AG04450 (cell line): ENCODE data around the gene SLCO6A1. TPM values are rescaled to one million over a fixed set of nuclear protein-coding genes. Genes with fewer than 3 reads are reported as not detected.

Source experiments
- CTCF ChIA-PET: fragments of 300-600, 350-600 bp; formaldehyde crosslinking; extraction: SDS; loops from one replicate; lab custom pipeline; 2022; ENCODE audit warnings: antibody characterized with exemption, inconsistent platforms; lab: Charles Lee
- POLR2A ChIA-PET: fragments of 350-600 bp; formaldehyde crosslinking; extraction: SDS; loops from one replicate; lab custom pipeline; 2021; ENCODE audit warnings: antibody characterized with exemption, inconsistent platforms; lab: Yijun Ruan, JAX
- DNase-seq: peaks from one replicate; pipeline ENCODE4 v3.0.0-alpha.2; 2011; ENCODE audit warnings: low read depth, low spot score
- H3K27ac ChIP-seq: one replicate; pipeline ENCODE4 v1.5.1; 2012; ENCODE audit warnings: low read depth, low read length, control low read depth
- H3K27me3 ChIP-seq: one replicate; pipeline ENCODE4 v1.6.0; 2012; ENCODE audit warnings: low read length; ENCODE audit not compliant: control insufficient read depth, insufficient read depth
- H3K4me3 ChIP-seq: 2 replicates; pipeline ENCODE4 v1.5.1; 2011; ENCODE audit warnings: mild to moderate bottlenecking, low read depth, low read length, control low read depth
- H3K9me3 ChIP-seq: 2 replicates; pipeline ENCODE4 v1.5.1; 2012; ENCODE audit warnings: low read length; ENCODE audit not compliant: control insufficient read depth, insufficient read depth
- polyA plus RNA-seq: library from polyadenylated mRNA; depleted of rRNA; stranded (reverse); fragments of >200 nt; gene quantifications from 2 replicates; pipeline ENCODE4 v1.2.3, GENCODE V29; 2011
- TF ChIP-seq, protein P1 (sequence below): IDR thresholded peaks from 2 replicates; pipeline ENCODE4 v1.5.1; 2011; ENCODE audit warnings: low read depth, low read length, control low read depth, inconsistent platforms

The SLCO6A1 gene
- polyA plus RNA-seq, 1 experiment = not detected

DNA sequence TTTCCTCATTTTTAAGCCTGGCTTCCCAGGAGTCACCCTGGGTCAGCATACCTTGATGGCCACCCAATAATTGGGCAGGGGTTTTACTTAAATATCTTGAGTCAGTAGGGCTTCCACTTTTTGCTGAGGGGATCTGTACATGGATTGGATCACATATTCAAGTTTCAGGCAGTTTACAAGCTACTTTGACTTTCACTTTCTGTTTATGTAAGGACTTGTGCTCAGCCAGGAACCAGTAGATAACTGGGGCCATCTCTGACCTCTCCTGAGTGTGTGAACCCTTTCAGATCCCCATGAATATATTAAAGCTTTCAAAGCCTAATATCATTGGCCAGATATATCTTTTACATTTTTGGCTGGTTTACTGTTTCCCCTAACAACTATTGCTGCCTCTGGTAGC, 45.1 kb downstream of the SLCO6A1 start:
- H3K27me3 ChIP-seq = no peaks in the 10 kb centered on the region
- ChIA-PET CTCF (no interaction called here), POLR2A (no interaction called here)
- TF ChIP-seq, protein P1, sequence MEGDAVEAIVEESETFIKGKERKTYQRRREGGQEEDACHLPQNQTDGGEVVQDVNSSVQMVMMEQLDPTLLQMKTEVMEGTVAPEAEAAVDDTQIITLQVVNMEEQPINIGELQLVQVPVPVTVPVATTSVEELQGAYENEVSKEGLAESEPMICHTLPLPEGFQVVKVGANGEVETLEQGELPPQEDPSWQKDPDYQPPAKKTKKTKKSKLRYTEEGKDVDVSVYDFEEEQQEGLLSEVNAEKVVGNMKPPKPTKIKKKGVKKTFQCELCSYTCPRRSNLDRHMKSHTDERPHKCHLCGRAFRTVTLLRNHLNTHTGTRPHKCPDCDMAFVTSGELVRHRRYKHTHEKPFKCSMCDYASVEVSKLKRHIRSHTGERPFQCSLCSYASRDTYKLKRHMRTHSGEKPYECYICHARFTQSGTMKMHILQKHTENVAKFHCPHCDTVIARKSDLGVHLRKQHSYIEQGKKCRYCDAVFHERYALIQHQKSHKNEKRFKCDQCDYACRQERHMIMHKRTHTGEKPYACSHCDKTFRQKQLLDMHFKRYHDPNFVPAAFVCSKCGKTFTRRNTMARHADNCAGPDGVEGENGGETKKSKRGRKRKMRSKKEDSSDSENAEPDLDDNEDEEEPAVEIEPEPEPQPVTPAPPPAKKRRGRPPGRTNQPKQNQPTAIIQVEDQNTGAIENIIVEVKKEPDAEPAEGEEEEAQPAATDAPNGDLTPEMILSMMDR = no peak
- peaks cover 18% of the 10 kb centered on the region for H3K9me3 ChIP-seq
- no peak overlapping the region for H3K27ac ChIP-seq
- DNase-seq = no peak
- H3K4me3 ChIP-seq = no peak overlapping the region

DNA sequence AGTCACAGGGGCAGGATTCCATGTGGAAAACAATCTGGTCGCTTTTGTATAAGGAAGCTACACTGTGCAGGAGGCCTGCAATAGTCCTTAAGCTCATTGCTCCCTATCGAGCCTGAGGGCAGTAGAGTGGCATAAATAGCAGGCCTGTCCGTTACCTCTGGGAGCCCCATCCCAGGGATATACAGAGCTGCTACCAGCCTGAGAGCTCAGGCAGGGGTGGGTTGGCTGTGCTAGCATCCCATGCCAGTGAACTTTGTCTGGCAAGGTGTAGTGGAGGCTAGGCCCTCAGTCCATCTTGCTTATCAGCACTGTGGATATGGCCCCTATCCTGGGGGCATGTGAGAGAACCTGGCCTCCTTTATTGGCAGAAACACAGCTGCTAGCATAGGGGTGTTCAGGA, 47.7 kb downstream of the SLCO6A1 start:
- ChIA-PET CTCF (no interaction called here), POLR2A (no interaction called here)
- TF ChIP-seq, protein P1 = no peak
- Histone ChIP-seq H3K27ac (no peak overlapping the region), H3K27me3 (no peaks in the 10 kb centered on the region), H3K4me3 (no peak overlapping the region), H3K9me3 (peaks cover 18% of the 10 kb centered on the region)
- no peak for DNase-seq

DNA sequence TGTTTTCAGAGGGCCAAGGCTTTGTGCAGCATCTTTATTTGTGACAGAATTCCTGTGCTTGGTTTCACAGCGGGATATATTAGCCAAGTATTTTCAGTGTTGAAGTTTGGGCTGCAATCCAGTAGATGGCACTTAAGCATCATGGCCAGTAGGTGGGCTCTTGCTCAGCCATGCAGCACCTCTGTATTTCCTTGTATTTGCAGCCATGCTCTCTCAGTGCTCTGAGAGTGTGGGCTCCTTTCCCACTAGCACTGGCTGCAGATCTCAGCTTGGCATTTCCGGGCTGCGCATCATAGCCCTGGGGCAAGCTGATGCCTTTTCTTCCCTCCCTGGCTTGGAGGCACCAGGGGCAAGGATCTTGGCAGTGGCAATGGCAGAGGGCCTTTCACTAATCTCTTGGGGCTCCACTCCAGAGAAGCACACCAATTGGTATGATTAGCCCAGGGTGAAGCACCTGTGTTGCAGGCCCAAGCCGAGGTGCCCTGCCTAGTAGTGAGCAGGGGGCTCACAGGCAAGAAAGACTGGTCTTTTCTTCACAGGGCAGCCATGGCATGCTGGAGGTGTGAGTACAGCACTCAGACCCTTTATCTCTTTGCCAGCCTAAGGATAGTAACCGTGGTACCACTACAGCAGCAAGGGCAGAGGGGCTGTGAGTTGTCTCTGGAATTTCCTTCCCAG, 48.3 kb downstream of the SLCO6A1 start:
- H3K27ac ChIP-seq = no peak overlapping the region
- TF ChIP-seq, protein P1 = no peak
- POLR2A ChIA-PET = no interaction called here
- H3K27me3 ChIP-seq = no peaks in the 10 kb centered on the region
- CTCF ChIA-PET = no interaction called here
- no peak for DNase-seq
- H3K9me3 ChIP-seq = peaks cover 18% of the 10 kb centered on the region
- H3K4me3 ChIP-seq = no peak overlapping the region

DNA sequence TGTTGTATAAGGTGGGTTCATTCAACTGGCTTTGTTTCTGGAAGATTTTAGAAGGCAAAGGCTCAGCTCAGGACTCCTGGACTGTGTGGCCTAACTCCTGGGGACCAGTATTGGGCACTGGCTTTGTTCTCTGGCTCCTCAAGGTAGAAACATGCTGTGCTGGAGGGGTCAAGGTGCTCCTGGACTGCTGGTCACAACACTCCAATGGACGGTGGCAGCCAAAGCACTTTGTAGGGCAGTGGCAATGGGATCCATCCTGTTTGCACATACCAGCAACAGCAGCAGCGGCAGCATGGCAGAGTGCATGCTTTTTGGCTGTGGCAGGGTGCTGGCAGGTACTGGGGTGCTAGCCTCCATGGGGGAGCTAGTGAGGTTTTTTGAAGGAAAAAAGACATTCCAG, 65.3 kb downstream of the SLCO6A1 start:
- ChIA-PET POLR2A (no interaction called here), CTCF (no interaction called here)
- H3K27ac ChIP-seq = no peak overlapping the region
- H3K27me3 ChIP-seq = no peaks in the 10 kb centered on the region
- H3K4me3 ChIP-seq = no peak overlapping the region
- no peak for DNase-seq
- peaks cover 3% of the 10 kb centered on the region; the same call in 1 of the 2 replicates for H3K9me3 ChIP-seq
- TF ChIP-seq, protein P1 = no peak

DNA sequence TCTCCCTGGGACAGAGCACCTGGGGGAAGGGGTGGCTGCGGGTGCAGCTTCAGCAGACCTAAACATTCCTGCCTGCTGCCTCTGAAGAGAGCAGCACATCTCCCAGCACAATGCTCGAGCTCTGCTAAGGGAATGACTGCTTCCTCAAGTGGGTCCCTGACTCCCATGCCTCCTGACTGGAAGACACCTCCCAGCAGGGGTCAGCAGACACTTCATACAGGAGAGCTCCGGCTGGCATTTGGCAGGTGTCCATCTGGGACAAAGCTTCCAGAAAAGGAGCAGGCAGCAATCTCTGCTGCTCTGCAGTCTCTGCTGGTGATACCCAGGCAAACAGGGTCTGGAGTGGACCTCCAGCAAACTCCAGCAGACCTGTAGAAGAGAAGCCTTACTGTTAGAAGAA, 77.2 kb downstream of the SLCO6A1 start:
- Histone ChIP-seq H3K9me3 (peaks cover 10% of the 10 kb centered on the region), H3K27ac (no peak overlapping the region), H3K27me3 (no peaks in the 10 kb centered on the region), H3K4me3 (no peak overlapping the region)
- DNase-seq = no peak
- ChIA-PET POLR2A (no interaction called here), CTCF (no interaction called here)
- TF ChIP-seq, protein P1 = no peak
